Activated CD4-positive, alpha-beta T cell treated with anti-CD3 and anti-CD28 coated beads, Interleukin-2, amount 50 U/mL, for 16 hours (primary cell): ENCODE data around the gene ISLR.

ENCODE experiments used
- DNase-seq: peaks from one replicate; pipeline ENCODE4 v3.0.0-alpha.2; 2020

The ISLR gene

GRCh38 chr15:74197176-74197965, 23.9 kb downstream of the ISLR start:
- DNase-seq, result no peak

DNA sequence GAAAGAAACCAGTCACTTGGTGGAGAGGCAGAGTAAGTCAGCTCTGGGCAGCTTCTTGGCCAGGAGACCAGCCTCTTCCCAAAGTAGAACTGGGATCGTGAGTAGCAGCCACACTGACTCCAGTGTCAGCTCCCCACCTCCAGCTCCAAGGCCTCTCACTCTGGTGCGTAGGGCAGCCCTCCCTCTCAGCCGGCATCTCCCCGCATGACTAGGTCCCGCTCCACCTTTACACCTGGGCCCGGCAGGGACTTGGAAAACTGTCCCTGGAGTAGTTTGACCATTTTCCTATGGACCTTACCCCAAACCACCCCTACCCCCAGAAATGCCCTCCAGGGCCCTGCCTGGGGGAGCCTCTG, 25.8 kb downstream of the ISLR start:
- no peak for DNase-seq

- DNase-seq, result no peak
Observed at GRCh38 chr15:74200412-74200815, 26.9 kb downstream of the ISLR start.

DNA sequence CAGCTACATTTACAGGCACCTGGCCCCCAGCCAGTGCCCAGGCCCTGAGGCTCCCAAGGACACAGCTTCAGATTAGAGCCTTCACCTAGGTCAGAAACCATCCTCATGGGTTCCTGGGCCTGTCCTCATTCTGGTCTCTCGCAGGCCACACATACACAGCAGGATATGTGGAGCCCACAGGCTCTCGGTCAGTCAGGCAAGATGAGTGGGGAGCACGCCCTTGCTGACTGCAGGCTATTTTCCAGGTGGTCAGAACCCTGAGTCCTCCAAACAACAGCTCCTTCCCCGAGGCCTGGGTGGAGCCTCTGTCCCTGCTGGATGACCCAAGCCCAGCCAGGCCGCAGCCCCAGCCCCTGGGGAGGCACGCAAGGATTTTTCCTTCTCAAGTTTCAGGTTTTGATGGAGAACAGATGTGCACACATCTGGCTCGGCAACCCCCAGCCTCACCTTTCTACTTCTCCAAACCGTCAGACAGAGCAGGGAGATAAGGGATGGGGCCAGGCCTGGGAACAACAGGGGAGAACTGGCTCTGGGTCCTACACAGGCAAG, 27.4 kb downstream of the ISLR start:
- no peak for DNase-seq

GRCh38 chr15:74201710-74202420, 28.4 kb downstream of the ISLR start:
- DNase-seq, result no peak

- no peak for DNase-seq
Observed at GRCh38 chr15:74202452-74203401, 29.2 kb downstream of the ISLR start, which contains the start of gene STRA6. Gene STRA6, minus strand, starts transcription at chr15:74202787. Its CDS starts 520 bp downstream, at chr15:74202267.

DNA sequence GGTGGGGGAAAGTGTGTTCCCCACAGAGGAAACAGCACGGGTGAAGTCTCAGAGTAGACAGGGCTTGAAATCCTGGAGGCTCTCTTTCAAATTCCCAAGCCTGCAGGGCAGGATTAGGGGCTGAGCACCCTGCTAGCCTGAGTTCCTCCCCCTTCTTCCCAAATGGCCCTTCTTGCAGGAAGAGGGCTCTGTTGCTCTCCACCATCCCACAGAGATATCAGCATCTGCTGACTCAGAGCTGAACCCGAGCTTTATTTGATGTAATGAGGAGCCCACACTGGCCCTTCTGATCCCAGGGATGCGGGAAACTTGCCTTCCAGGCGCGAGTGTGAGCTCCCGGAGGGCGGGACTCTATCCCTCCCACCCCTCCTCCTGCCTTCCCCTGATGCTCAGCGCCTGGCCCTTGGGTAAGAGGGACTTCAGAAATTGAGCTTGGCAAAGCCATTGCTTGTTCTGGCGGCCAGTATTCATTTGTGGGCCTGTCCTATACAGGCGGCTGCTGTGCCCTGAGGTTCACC, 30.5 kb downstream of the ISLR start:
- DNase-seq, result no peak

DNA sequence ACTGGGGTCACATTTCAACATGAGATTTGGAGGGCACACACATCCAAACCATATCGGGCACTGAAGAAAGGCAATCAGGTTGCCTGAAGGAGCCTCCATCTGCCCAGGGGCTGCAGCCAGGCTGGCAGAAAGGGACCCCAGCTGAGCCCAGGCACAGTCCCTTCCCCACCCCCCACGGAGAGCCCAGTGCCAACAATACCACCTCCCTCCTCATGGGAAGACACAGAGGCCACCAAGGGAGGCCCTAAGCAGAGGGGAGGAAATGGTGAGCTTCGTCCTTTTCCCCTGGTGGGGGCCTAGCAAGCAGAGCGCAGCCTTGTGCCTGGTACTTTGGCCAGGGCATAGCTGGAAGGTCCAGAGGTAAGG, 32.1 kb downstream of the ISLR start:
- no peak for DNase-seq

- no peak for DNase-seq
Observed at GRCh38 chr15:74206801-74207281, 33.3 kb downstream of the ISLR start.

GRCh38 chr15:74207652-74208440, 34.3 kb downstream of the ISLR start:
- no peak for DNase-seq

DNA sequence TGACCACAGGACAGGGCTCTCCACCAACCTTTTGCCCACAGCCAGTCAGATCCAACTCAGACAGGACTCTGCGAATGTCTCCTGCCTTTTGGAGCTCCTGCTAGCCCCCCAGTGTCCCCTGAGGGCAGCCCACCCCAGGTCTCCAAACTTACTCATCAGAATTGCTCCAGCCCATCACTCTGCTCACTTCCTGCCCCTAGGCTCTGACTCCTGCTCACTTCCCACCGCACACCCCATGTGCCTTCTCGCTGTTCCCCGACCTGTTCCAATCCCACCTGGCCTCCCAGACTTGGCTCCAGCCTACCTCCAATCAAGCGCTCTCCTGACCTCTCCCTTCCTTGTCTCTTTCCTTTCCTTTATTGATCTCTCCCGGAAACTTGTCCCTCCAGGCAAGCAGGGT, 35.0 kb downstream of the ISLR start:
- DNase-seq, result no peak

DNA sequence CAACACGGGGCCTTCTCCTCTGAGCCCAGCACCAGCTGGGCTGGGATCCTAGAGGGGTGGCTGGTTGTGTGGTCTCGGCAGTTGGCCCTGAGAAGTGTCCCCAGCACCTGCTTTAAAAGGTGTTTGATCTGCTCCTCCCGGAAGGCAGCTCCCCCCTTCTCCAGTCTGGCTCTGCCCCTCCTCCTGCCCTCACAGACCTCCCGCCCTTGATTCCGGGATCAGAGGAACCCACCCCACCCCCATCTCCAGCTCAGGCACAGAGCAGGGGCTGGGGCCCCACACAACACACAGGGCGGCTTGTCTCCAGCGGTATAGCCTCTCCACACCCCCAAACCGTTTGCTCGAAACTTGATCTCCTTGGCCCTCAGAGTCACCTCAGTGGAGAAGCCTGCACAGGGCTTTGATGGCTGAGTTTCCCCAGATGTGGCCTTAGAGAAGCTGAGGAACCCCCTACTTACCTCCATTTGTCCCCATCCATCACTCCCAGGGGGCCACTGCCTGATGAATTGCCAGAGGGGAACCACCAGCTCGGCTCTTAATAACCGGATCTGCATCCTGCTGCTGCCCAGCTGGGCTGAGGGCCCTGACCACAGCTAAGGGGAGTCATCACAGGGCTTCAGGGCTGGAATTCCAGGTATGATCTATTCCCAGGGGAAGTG, 35.5 kb downstream of the ISLR start:
- DNase-seq, result no peak

DNA sequence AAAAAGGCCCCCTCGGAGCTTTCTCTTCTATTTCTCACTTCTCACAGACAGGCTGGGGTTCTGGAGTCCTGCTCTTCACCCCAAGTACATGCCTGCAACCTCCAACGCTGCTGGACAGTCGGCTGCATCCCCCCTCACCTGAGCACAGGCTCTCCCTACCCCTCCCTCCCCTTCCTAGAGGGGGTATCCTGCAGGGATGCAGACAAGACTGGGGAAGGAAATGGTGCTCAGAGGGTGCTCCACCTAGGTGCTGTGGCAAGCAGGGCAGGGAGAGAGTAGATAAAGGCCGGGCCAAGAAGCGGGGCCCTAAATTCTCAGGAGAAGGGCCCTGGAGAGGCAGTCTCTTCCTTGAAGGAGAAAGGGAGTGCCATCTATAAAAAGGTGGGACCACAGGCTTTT, 36.0 kb downstream of the ISLR start:
- DNase-seq, result no peak

GRCh38 chr15:74209997-74210671, 36.6 kb downstream of the ISLR start:
- no peak for DNase-seq

DNA sequence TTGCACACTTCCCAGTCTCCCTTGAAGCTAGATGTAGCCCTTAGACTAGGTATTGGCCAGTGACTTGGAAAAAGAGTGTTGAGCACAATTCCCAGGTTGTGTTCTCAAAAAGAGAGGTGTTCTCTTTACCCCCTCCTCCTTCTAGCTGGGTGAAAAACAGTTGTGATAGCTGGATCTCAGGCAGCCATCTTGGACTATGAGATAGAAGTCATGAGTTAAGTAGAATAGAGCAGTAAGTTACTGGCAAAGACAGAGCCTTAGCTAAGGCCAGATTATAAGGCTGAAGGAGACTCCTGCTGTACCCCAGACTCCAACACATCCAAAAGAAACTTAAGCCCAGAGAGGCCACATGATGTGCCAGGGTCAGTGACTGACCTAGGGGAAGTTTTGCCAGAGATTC, 37.2 kb downstream of the ISLR start:
- DNase-seq, result no peak

- DNase-seq, result no peak
Observed at GRCh38 chr15:74211656-74212055, 38.1 kb downstream of the ISLR start.

- DNase-seq, result no peak
Observed at GRCh38 chr15:74212494-74212893, 39.0 kb downstream of the ISLR start.

DNA sequence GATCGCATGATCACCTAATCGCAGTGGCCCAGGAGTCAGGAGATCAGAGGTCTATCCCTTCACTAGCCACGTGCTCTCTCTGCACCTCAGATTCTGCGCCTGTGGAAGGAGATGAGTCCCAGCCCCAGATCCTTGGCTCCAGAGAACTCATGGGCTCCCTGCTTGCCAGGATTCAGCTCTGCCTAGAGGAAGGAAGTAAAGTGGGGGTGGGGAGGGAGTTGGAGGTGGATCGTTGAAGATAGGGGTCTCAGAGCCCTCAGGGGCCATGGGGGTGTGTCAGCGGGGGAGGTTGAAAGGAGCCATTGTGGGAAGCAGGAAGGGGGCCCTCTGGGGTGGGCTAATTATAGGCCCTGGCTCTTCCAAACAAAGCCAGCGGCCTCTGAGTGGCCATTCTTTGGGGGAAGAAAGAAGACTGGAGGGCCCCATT, 40.4 kb downstream of the ISLR start:
- DNase-seq, result no peak

DNA sequence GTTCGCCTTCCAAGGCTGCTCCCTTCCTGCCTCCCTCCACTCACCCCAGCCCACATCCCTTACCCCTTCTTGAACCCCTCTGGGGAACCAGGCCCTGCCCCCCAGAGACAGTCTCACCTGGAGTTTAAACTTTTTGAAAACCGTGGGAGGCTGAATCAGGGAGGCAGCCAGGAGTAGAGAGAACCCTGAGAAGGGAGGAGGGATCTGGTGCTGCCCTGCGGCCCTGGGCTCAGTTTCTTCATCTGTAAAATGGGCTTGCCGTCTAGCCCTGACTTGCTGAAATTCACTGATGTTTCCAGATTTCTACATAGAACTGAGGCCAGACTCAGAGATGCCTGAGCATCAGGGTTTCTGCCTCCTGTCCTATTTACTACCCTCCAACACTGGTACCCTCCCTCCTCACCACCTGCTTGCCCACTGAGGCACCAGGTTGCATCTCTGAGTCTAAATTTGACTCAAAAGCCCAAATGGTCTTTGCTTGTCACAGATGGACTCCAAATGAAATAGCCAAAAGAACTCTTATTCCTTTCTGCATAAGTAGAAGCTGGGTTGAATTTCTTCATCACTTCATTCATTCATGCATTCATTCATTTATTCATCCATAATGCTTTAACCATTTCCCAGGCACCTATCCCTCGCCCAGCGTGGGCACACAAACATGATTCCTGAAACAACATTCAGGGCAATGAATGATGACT, 41.0 kb downstream of the ISLR start:
- no peak for DNase-seq

DNA sequence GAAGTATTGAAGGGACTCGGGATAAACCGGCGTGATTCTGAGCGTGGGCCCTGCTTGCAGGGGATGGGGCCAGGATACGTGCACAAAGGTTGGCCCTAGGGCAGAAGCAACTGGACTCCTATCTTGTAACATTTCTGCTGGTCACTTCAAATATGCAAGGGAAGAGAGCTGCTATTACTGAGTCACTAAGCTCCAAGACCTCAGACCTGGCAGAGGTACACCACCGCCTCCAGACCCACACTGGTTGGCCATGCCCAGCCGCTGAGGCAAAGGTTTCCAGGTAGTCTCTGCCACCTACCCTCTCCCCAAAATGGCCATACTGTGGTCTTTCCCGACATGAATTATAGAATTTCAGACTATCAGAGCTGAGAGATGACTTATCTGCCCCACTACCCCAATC, 42.4 kb downstream of the ISLR start:
- no peak for DNase-seq
